Natural killer cell treated with Interleukin-12 subunit alpha and Interleukin-12 subunit beta and Interleukin-15 and Interleukin-18, amount 100 ng/mL, for 72 hours (primary cell): ENCODE measurements around the gene LZTFL1. TPM values are rescaled to one million over a fixed set of nuclear protein-coding genes. Genes with fewer than 3 reads are reported as not detected.

Source experiments
- ATAC-seq, 2 donors: fragments of 150-1000 bp; cut with Tn5 transposase in 1 of 2; sonication (Bioruptor Pico), chemical (Tn5 transposase) in 1 of 2; 2 replicates each; pipeline ENCODE4 v1.10.0; 2021
- DNase-seq: peaks from one replicate; pipeline ENCODE4 v3.0.0; 2022; ENCODE audit warnings: low spot score
- H3K27ac Mint-ChIP-seq, 2 donors: 1 replicate in 1 of 2; 2 replicates in 1 of 2; pipeline ENCODE4 v1.8.0; 2022; ENCODE audit warnings: mixed read lengths in 2 of 2, mild to moderate bottlenecking in 1 of 2, moderate library complexity in 1 of 2
- H3K27me3 Mint-ChIP-seq, 2 donors: 1 replicate in 1 of 2; 2 replicates in 1 of 2; pipeline ENCODE4 v1.8.0; 2022; ENCODE audit warnings: mixed read lengths in 2 of 2
- H3K36me3 Mint-ChIP-seq: one replicate; pipeline ENCODE4 v1.8.0; 2022; ENCODE audit warnings: mixed read lengths
- H3K4me1 Mint-ChIP-seq, 2 donors: 1 replicate in 1 of 2; 2 replicates in 1 of 2; pipeline ENCODE4 v1.8.0; 2022; ENCODE audit warnings: low read depth in 2 of 2, mixed read lengths in 2 of 2, mild to moderate bottlenecking in 1 of 2
- H3K4me3 Mint-ChIP-seq: one replicate; pipeline ENCODE4 v1.8.0; 2022; ENCODE audit warnings: mixed read lengths
- H3K9me3 Mint-ChIP-seq: 2 replicates; pipeline ENCODE4 v1.8.0; 2022; ENCODE audit warnings: mixed read lengths
- total RNA-seq, 2 donors: library from RNA; stranded (reverse); gene quantifications; one replicate each; pipeline ENCODE4 v1.2.3, GENCODE V29; 2022

LZTFL1 gene
- total RNA-seq, 2 donors from 2014 or later: 6.7 to 7.1 TPM

- Mint-ChIP-seq H3K4me3 (peak within 1 kb of the TSS; percentile 76), H3K36me3 (no peaks in the 10 kb centered on the region), H3K27ac (no peak within 1 kb of the TSS), H3K27me3 (peaks cover 32 to 67% of the 10 kb centered on the region in 2 donors), H3K9me3 (no peaks in the 10 kb centered on the region), H3K4me1 (peaks cover 3 to 12% of the 10 kb centered on the region in 2 donors)
- ATAC-seq (peak; percentile 63 to 65), DNase-seq (no peak)
Measured at GRCh38 chr3:45795882-45796765, 45.8 kb downstream of the LZTFL1 start, which contains the start of gene SLC6A20. Gene SLC6A20, minus strand, starts transcription at chr3:45796536. Its CDS starts 117 bp downstream, at chr3:45796419.

- H3K36me3 Mint-ChIP-seq: peaks cover 4% of the 10 kb centered on the region
- ATAC-seq (no peak), DNase-seq (no peak)
- peaks cover 3 to 12% of the 10 kb centered on the region in 2 donors for H3K4me1 Mint-ChIP-seq
- H3K4me3 Mint-ChIP-seq: peak overlapping the region; percentile 76
- H3K9me3 Mint-ChIP-seq: peaks cover 1% of the 10 kb centered on the region
- no peak overlapping the region for H3K27ac Mint-ChIP-seq
- H3K27me3 Mint-ChIP-seq: peaks cover 37 to 73% of the 10 kb centered on the region in 2 donors
Measured at GRCh38 chr3:45795509-45795881, 46.4 kb downstream of the LZTFL1 start.

- peaks cover 12% of the 10 kb centered on the region for H3K36me3 Mint-ChIP-seq
- H3K27ac Mint-ChIP-seq: no peak overlapping the region
- peaks cover 7% of the 10 kb centered on the region for H3K9me3 Mint-ChIP-seq
- peaks cover 42 to 81% of the 10 kb centered on the region in 2 donors for H3K27me3 Mint-ChIP-seq
- no peak for DNase-seq
- peaks cover 3 to 12% of the 10 kb centered on the region in 2 donors for H3K4me1 Mint-ChIP-seq
- no peak for ATAC-seq
- H3K4me3 Mint-ChIP-seq: no peak overlapping the region
Measured at GRCh38 chr3:45794660-45795059, 47.3 kb downstream of the LZTFL1 start.

- Mint-ChIP-seq H3K27me3 (peaks cover 40 to 78% of the 10 kb centered on the region in 2 donors), H3K4me1 (peaks cover 3 to 12% of the 10 kb centered on the region in 2 donors), H3K9me3 (peaks cover 7% of the 10 kb centered on the region), H3K36me3 (peaks cover 12% of the 10 kb centered on the region), H3K4me3 (no peak overlapping the region), H3K27ac (no peak overlapping the region)
- DNase-seq: no peak
- no peak for ATAC-seq
Measured at GRCh38 chr3:45794177-45794560, 47.8 kb downstream of the LZTFL1 start.

- no peak overlapping the region for H3K4me3 Mint-ChIP-seq
- DNase-seq (no peak), ATAC-seq (no peak)
- H3K27me3 Mint-ChIP-seq: peaks cover 40 to 73% of the 10 kb centered on the region in 2 donors
- H3K4me1 Mint-ChIP-seq: peaks cover 3 to 12% of the 10 kb centered on the region in 2 donors
- no peak overlapping the region for H3K27ac Mint-ChIP-seq
- peaks cover 7% of the 10 kb centered on the region for H3K9me3 Mint-ChIP-seq
- H3K36me3 Mint-ChIP-seq: peaks cover 12% of the 10 kb centered on the region
Measured at GRCh38 chr3:45793482-45794176, 48.3 kb downstream of the LZTFL1 start.

- Mint-ChIP-seq H3K36me3 (peaks cover 12% of the 10 kb centered on the region), H3K9me3 (peaks cover 7% of the 10 kb centered on the region), H3K27ac (no peak overlapping the region), H3K27me3 (peaks cover 35 to 68% of the 10 kb centered on the region in 2 donors), H3K4me1 (peaks cover 3 to 12% of the 10 kb centered on the region in 2 donors), H3K4me3 (no peak overlapping the region)
- DNase-seq: no peak
- ATAC-seq: no peak
Measured at GRCh38 chr3:45792516-45793172, 49.3 kb downstream of the LZTFL1 start.

GRCh38 chr3:45792036-45792435 is 49.9 kb downstream of the LZTFL1 start:
- H3K27ac Mint-ChIP-seq: no peak overlapping the region
- H3K27me3 Mint-ChIP-seq: peaks cover 34 to 68% of the 10 kb centered on the region in 2 donors
- H3K4me3 Mint-ChIP-seq: no peak overlapping the region
- H3K4me1 Mint-ChIP-seq: peaks cover 3 to 12% of the 10 kb centered on the region in 2 donors
- DNase-seq (no peak), ATAC-seq (no peak)
- H3K9me3 Mint-ChIP-seq: peaks cover 7% of the 10 kb centered on the region
- peaks cover 12% of the 10 kb centered on the region for H3K36me3 Mint-ChIP-seq

- Mint-ChIP-seq H3K36me3 (peaks cover 12% of the 10 kb centered on the region), H3K27ac (no peak overlapping the region), H3K9me3 (peaks cover 7% of the 10 kb centered on the region), H3K27me3 (peaks cover 32 to 61% of the 10 kb centered on the region in 2 donors), H3K4me3 (no peak overlapping the region), H3K4me1 (peaks cover 3 to 6% of the 10 kb centered on the region in 2 donors)
- ATAC-seq (no peak), DNase-seq (no peak)
Measured at GRCh38 chr3:45790596-45790995, 51.3 kb downstream of the LZTFL1 start.

GRCh38 chr3:45789235-45789812 is 52.6 kb downstream of the LZTFL1 start:
- Mint-ChIP-seq H3K27me3 (peaks cover 19 to 48% of the 10 kb centered on the region in 2 donors), H3K27ac (no peak overlapping the region), H3K4me1 (no peaks in the 10 kb centered on the region), H3K36me3 (peaks cover 12% of the 10 kb centered on the region), H3K4me3 (no peak overlapping the region), H3K9me3 (peaks cover 7% of the 10 kb centered on the region)
- DNase-seq: no peak
- ATAC-seq: no peak

GRCh38 chr3:45787551-45787950 is 54.4 kb downstream of the LZTFL1 start:
- DNase-seq (no peak), ATAC-seq (no peak)
- Mint-ChIP-seq H3K4me3 (no peak overlapping the region), H3K9me3 (peaks cover 7% of the 10 kb centered on the region), H3K27ac (no peak overlapping the region), H3K36me3 (peaks cover 12% of the 10 kb centered on the region), H3K4me1 (no peaks in the 10 kb centered on the region), H3K27me3 (peaks cover 18 to 34% of the 10 kb centered on the region in 2 donors)

GRCh38 chr3:45786801-45787495 is 55.0 kb downstream of the LZTFL1 start:
- H3K27ac Mint-ChIP-seq: no peak overlapping the region
- peaks cover 18 to 34% of the 10 kb centered on the region in 2 donors for H3K27me3 Mint-ChIP-seq
- ATAC-seq: no peak
- H3K4me1 Mint-ChIP-seq: no peaks in the 10 kb centered on the region
- peaks cover 7% of the 10 kb centered on the region for H3K9me3 Mint-ChIP-seq
- no peak for DNase-seq
- H3K36me3 Mint-ChIP-seq: peaks cover 12% of the 10 kb centered on the region
- H3K4me3 Mint-ChIP-seq: no peak overlapping the region

GRCh38 chr3:45785605-45786150 is 56.2 kb downstream of the LZTFL1 start:
- ATAC-seq (no peak), DNase-seq (no peak)
- Mint-ChIP-seq H3K36me3 (peaks cover 10% of the 10 kb centered on the region), H3K4me1 (no peaks in the 10 kb centered on the region), H3K9me3 (peaks cover 7% of the 10 kb centered on the region), H3K27ac (no peak overlapping the region), H3K4me3 (no peak overlapping the region), H3K27me3 (peaks cover 13 to 22% of the 10 kb centered on the region in 2 donors)
